Erythroblast (primary cell): ENCODE measurements around the gene LSS.

Experiments used
- GATA1 ChIP-seq: IDR thresholded peaks from 2 replicates; pipeline ENCODE4 v1.6.1; 2011; ENCODE audit warnings: low read depth, mild to moderate bottlenecking, control low read depth, low read length, moderate library complexity
- POLR2A ChIP-seq: IDR thresholded peaks from 2 replicates; pipeline ENCODE4 v1.6.1; 2011; ENCODE audit warnings: mild to moderate bottlenecking, low read length

DNA sequence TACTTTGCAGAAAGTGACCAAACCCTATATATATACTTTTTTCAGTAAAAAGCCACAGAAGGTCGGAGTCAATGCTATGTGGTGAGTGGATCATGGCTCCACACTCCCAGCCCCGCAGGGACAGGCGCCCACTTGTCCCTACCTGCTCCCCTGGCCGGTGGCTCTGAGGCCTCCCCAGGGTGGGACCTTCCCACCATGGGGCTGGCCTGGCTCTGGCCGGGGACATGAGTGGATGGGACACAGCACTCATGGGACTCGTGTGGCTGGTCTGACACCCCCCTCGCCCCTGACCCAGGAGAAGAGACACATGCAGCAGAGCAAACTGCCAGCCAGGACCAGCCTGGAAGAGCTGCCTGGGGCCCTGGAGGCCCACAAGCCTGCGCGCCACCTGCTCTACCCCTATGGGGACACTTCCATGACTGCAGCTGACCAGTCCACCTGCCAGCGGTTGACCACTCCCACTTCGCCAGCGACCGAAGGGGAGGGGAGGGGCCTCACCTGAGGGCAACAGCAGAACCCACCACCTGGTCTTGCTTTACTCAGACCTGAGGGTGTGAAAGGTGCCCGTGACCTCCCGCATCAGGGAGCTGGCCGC, 46.5 kb downstream of the LSS start:
- no peak for TF ChIP-seq POLR2A
- no peak for TF ChIP-seq GATA1
